NCI-H187 (cell line): ENCODE data around the gene CGB1.
"Not testable (repeated sequence)": the region's sequence is repeated elsewhere in the genome, so short reads cannot be mapped to it uniquely, and the experiment has no call there.

Experiments used
- DNase-seq, 2 experiments: peaks; one replicate each; lab custom pipeline; 2025; lab: John Stamatoyannopoulos, UW

CGB1 gene

GRCh38 chr19:49020931-49021895, 15.5 kb downstream of the CGB1 start:
- no peak for DNase-seq

DNA sequence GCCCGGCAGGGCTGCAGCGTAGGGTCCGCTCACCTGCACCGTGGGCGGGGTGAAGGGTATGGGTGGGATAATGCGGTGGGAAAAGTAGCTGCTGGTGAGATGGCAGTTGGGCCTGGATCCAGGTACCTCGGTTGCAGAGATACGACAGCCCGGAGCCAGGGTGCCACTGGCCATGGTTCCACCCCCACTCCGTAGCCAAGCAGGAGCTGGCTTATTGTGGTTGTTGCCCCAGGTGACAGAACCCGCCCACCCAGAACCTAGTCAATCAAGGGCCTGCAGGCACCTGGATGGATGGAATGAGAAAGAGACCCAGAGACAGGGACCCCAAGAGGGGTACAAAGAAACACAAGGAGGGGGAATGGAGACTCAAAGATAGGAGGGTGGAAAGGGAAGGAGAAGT, 16.4 kb downstream of the CGB1 start:
- DNase-seq, result no peak

DNA sequence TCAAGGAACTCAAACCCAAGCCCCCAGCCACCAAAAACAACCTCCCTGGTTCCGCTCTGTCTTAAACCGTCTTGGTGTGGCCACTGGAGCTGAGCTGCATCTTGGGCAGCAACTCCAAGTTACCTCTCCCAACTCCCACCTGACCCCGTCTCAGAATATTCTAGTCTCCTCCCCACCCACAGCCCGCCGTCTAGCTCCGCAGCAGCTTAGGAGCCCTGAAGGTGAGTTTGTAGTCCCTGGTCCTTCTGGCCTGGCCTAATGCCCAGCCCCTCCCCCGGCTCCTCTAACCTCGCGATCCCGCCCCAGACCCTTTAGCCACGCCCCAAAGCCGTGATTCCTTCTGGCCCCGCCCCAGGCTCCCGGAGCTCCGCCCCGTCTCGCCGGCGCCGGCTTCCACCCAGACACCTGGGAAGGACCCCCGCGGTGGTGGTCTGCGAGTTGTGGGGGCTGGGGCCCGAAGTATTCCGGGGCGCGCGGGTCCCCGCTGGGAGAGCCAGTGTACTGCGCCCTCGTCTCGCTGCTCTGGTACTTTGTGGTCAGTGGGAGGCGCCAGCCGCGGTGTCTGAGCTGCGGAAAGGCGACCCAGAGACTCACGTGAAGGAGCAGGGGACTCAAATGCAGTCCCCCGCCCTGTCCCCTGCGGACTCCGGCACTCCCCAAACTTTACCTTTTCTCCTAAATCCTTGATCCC, 17.3 kb downstream of the CGB1 start:
- DNase-seq, result peak; percentile 50 to 70

- DNase-seq, result not testable (repeated sequence)
Observed at GRCh38 chr19:49018388-49019241, 18.1 kb downstream of the CGB1 start.

DNA sequence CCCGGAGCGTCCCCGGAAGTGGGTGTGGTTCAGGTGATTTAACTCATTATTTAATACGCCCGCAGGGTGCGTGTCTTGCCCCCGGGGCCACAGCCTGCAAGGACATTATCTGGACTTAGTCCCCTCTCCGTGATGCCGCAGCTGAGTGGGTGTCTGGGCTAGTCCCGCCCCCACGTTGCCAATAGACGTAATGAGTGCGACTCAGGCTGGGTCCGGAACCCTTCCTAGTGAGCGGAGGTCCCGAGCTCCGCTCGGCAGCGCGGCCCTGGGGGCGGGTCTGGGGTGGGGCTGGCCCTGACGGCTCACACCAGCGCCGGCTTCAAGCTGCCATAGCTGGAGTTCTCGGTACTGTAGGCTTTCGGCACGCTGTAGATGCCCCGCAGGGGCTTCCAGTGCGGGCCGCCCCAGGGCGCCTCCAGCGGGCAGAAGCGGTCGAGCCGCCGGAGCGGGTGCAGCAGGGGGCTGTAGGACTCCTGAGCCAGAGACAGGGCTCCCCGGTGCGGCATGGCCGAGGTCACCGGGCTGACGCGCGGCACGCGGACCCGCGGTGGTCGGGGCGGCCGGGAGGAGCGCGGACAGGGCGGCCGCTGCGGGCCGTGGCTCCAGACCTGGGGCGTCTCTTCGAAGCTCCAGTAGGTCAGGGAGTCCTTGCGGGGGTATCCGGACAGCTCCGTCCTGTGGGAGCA, 18.9 kb downstream of the CGB1 start:
- DNase-seq, result no peak

GRCh38 chr19:49017041-49017665, 19.5 kb downstream of the CGB1 start, which contains the start of gene LHB:
Gene LHB (minus strand): TSS chr19:49017091. CDS start chr19:49017081, 10 bp downstream.
- DNase-seq, result no peak

GRCh38 chr19:49016067-49016839, 20.4 kb downstream of the CGB1 start:
- DNase-seq, result no peak

GRCh38 chr19:49014870-49015255, 21.8 kb downstream of the CGB1 start:
- no peak for DNase-seq

DNA sequence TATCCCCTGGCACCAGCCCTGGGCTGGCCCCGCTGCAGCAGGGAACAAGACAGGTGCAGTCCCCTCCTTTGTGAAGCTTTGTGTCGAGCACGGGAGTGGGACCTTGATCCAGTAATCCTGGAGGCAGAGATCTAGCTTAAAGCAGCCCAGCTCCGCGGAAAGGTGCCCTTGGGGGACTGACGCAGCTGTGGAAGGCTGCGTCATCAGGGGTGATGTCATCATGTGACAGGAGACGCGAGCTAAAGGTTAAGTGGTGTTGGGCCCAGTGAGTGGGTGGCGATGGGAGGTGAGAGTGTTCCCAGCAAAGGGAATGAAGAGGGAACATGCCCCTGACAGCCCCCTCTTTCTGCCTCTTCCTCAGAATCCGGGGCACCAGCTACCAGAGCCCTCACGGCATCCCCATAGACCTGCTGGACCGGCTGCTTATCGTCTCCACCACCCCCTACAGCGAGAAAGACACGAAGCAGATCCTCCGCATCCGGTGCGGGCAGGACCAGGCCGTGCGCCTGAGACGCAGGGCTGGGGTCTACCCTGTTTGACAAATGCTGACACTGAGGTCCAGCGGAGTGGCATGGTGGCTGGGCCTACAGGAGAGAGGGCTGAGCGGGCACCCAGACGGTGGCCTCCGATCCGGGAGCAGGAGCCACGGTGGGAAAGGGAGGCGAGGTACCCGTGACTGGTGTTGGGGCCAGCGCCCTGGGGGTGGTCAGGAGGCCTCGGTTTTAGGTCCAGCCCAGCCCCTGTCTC, 22.4 kb downstream of the CGB1 start:
- no peak for DNase-seq

DNA sequence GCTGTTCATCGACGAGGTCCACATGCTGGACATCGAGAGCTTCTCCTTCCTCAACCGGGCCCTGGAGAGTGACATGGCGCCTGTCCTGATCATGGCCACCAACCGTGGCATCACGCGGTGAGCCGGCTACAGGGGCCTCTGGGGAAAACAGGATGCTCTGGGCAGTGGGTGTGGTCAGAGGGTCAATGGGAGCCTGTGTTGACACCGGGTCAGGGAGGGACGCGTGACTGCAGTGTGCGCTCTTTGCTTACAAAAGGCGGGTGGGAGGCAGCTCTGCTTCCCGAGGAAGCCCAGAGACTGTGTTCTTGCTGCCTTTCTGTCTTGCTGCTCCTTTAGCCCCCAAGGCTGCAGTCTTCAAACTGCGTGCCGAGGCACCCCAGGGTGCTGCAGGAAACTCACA, 25.5 kb downstream of the CGB1 start:
- no peak for DNase-seq

DNA sequence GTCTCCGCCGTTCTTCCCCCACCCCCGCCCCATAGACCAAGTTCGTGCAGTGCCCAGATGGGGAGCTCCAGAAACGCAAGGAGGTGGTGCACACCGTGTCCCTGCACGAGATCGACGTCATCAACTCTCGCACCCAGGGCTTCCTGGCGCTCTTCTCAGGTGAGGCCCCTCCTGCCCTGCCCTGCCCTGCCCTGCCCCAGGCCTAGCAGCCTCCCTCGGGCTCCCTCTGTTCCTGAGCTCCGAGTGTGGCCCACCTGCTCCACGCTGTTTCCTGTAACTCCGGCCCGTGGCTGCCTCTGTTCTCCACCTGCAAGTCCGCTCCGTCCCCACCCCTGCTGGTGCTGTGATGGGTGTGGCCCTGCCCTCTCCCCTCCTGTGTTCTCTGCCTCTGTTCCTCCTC, 26.2 kb downstream of the CGB1 start:
- no peak for DNase-seq

DNA sequence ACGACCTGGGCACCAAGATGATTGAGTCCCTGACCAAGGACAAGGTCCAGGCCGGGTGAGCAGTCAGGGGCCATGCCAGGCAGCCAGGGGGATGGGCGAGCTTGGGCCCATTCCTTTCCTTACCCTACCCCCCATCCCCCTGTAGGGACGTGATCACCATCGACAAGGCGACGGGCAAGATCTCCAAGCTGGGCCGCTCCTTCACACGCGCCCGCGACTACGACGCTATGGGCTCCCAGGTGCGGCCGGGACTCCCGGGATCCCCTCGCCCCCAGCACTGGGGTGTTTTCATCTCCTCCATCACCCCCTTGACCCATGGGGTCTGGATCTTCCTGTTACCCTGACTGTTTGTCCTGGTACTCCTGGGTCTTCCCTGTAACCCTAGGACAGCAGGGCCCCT, 26.9 kb downstream of the CGB1 start:
- DNase-seq, result no peak

GRCh38 chr19:49006905-49007304, 29.8 kb downstream of the CGB1 start:
- no peak for DNase-seq

DNA sequence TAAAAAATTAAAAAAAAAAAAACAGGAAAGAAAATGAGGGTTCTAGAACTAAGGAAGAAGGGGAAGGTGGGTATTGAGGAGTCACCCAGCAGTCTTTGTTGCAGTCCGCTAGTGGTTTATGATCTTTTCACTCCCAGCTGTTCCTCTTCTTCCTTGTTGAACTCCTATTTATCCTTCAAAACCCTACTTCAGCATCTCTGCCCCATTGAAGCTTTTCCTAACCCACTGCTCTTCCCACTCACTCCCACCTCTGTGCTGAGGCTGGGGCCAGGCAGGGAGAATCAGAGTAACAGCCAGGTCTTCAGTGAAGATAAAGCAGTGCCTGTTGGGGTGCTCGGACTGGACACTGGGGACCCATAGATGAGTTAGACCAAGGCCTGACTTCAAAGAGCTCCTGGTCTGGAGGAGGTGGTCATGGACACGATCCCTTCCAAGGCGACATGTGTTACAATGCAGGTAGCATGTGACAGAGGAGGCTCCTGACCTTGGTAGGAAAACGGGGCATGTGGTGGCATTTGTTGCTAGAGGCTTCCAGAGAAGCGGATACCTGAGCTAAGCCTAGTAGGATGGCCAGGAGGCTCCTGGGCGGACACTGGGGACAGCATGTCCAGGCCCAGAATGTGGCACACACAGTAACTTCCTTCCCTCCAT, 31.6 kb downstream of the CGB1 start:
- DNase-seq, result no peak

GRCh38 chr19:49004133-49004532, 32.6 kb downstream of the CGB1 start:
- no peak for DNase-seq

- DNase-seq, result no peak
Observed at GRCh38 chr19:48999481-49000325, 37.0 kb downstream of the CGB1 start.

- peak; percentile 37 to 39 for DNase-seq
Observed at GRCh38 chr19:48997972-48998371, 38.7 kb downstream of the CGB1 start.

DNA sequence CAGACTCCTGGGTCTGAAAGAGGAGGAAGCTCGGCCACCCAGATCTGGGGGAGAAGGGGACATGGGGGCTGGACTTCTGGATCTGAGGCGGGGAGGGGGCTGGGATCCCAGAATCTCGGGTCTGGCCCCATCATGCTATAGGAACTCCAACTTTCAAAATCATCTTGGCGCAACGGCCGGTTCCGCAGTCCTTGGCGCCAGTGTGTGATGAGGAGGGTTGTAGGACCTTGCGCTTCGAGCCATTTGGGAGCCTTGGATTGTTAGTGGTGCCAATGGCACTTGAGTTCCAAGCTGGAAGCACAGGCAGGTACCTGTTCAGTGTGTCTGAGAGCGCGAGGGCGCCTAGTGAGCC, 42.7 kb downstream of the CGB1 start:
- DNase-seq, result no peak
